SK-N-SH (cell line): ENCODE data around the gene CDC42BPG. TPM values are rescaled to one million over a fixed set of nuclear protein-coding genes. Genes with fewer than 3 reads are reported as not detected.

Source experiments
- CTCF ChIA-PET: fragments of 300-600, 350-600 bp; formaldehyde crosslinking; extraction: SDS; loops from one replicate; lab custom pipeline; 2021; lab: Yijun Ruan, JAX
- POLR2A ChIA-PET: fragments of 350-600 bp; sonication (Branson Sonifier 250); formaldehyde crosslinking; extraction: SDS; loops from one replicate; lab custom pipeline; 2020; ENCODE audit warnings: antibody characterized with exemption, inconsistent platforms; lab: Yijun Ruan, JAX
- DNase-seq: peaks from one replicate; pipeline ENCODE4 v3.0.0; 2012
- H2AFZ ChIP-seq: fragments of 200-600 bp; sonication (generic); 2 replicates; pipeline ENCODE4 v1.8.1; 2016; ENCODE audit warnings: antibody characterized with exemption, mild to moderate bottlenecking, low read depth
- H3F3A ChIP-seq: fragments of 200-600 bp; sonication (generic); replicated peaks from 2 replicates; pipeline ENCODE3; 2016; ENCODE audit warnings: antibody characterized with exemption, mild to moderate bottlenecking; ENCODE audit not compliant: insufficient read depth
- H3K27ac ChIP-seq, 2 experiments: fragments of 200-500 bp in 1 of 2; fragments of 200-600 bp in 1 of 2; sonication (Bioruptor generic) in 1 of 2; sonication (generic), shearing (Covaris generic) in 1 of 2; 2 replicates each; pipeline versions ENCODE4 v1.5.1 to v1.6.1; 2014 to 2016; ENCODE audit warnings: low read depth in 2 of 2, inconsistent platforms in 1 of 2, low read length in 1 of 2, mild to moderate bottlenecking in 1 of 2, mixed read lengths in 1 of 2
- H3K27me3 ChIP-seq: fragments of 200-600 bp; sonication (generic), shearing (Covaris generic); 2 replicates; pipeline ENCODE4 v1.6.1; 2016; ENCODE audit warnings: mixed run types; ENCODE audit not compliant: insufficient read depth
- H3K36me3 ChIP-seq, 2 experiments: fragments of 200-500 bp in 1 of 2; fragments of 200-600 bp in 1 of 2; sonication (Bioruptor generic) in 1 of 2; sonication (generic) in 1 of 2; replicated peaks in 1 of 2; 2 replicates each; pipeline versions ENCODE3 to v1.5.1; 2014 to 2016; ENCODE audit warnings: low read length in 1 of 2, mild to moderate bottlenecking in 1 of 2; ENCODE audit not compliant: insufficient read depth in 2 of 2, control insufficient read depth in 1 of 2
- H3K4me1 ChIP-seq, 2 experiments: fragments of 200-500 bp in 1 of 2; fragments of 200-600 bp in 1 of 2; sonication (Bioruptor generic) in 1 of 2; sonication (generic), shearing (Covaris generic) in 1 of 2; 2 replicates each; pipeline versions ENCODE4 v1.5.1 to v1.6.1; 2014 to 2016; ENCODE audit warnings: low read depth in 1 of 2, low read length in 1 of 2, mixed run types in 1 of 2; ENCODE audit not compliant: insufficient read depth in 2 of 2, control insufficient read depth in 1 of 2
- H3K4me2 ChIP-seq: fragments of 200-600 bp; sonication (generic), shearing (Covaris generic); 2 replicates; pipeline ENCODE4 v1.6.1; 2017; ENCODE audit warnings: mixed run types
- H3K4me3 ChIP-seq, 2 experiments: fragments of 200-500 bp in 1 of 2; fragments of 200-600 bp in 1 of 2; sonication (Bioruptor generic) in 1 of 2; sonication (generic), shearing (Covaris generic) in 1 of 2; 2 replicates each; pipeline versions ENCODE4 v1.5.1 to v1.8.1; 2014 to 2016; ENCODE audit warnings: low read depth in 2 of 2, inconsistent platforms in 1 of 2, low read length in 1 of 2, mild to moderate bottlenecking in 1 of 2, mixed read lengths in 1 of 2, moderate library complexity in 1 of 2
- H3K79me2 ChIP-seq: fragments of 200-600 bp; sonication (generic); 2 replicates; pipeline ENCODE4 v1.8.1; 2017; ENCODE audit warnings: mild to moderate bottlenecking; ENCODE audit not compliant: insufficient read depth
- H3K9ac ChIP-seq: fragments of 200-600 bp; sonication (generic); 2 replicates; pipeline ENCODE4 v1.6.1; 2017; ENCODE audit warnings: mixed run types
- H3K9me2 ChIP-seq: fragments of 200-600 bp; sonication (generic); 2 replicates; pipeline ENCODE4 v1.6.1; 2017; ENCODE audit warnings: mixed run types
- H3K9me3 ChIP-seq: fragments of 200-600 bp; sonication (generic); 2 replicates; pipeline ENCODE4 v1.6.1; 2017; ENCODE audit warnings: mixed run types, mild to moderate bottlenecking, moderate library complexity
- H4K20me1 ChIP-seq: fragments of 200-600 bp; sonication (generic); 2 replicates; pipeline ENCODE4 v1.6.1; 2017; ENCODE audit warnings: mild to moderate bottlenecking, mixed run types; ENCODE audit not compliant: insufficient read depth
- GABPA ChIP-seq: IDR thresholded peaks from 2 replicates; pipeline ENCODE4 v1.4.0; 2012; ENCODE audit warnings: low read depth, mild to moderate bottlenecking
- JUND ChIP-seq: IDR thresholded peaks from 2 replicates; pipeline ENCODE4 v1.4.0; 2012
- MEF2A ChIP-seq: IDR thresholded peaks from 2 replicates; pipeline ENCODE4 v1.4.0; 2012; ENCODE audit warnings: low read depth, borderline replicate concordance
- NRF1 ChIP-seq: IDR thresholded peaks from 2 replicates; pipeline ENCODE4 v1.6.1; 2012; ENCODE audit warnings: low read depth, mild to moderate bottlenecking, low read length
- RAD21 ChIP-seq: IDR thresholded peaks from 2 replicates; pipeline ENCODE4 v1.6.1; 2012; ENCODE audit warnings: mild to moderate bottlenecking, low read length
- RFX5 ChIP-seq: IDR thresholded peaks from 2 replicates; pipeline ENCODE4 v1.6.1; 2012; ENCODE audit warnings: mild to moderate bottlenecking, improper control_type of control experiment, low read length
- RXRA ChIP-seq: IDR thresholded peaks from 2 replicates; pipeline ENCODE4 v1.4.0; 2012; ENCODE audit warnings: low read depth, mild to moderate bottlenecking, borderline replicate concordance
- SIN3A ChIP-seq: IDR thresholded peaks from 2 replicates; pipeline ENCODE4 v1.6.1; 2012; ENCODE audit warnings: low read depth, mild to moderate bottlenecking, low read length, moderate library complexity, borderline replicate concordance
- YY1 ChIP-seq: IDR thresholded peaks from 2 replicates; pipeline ENCODE4 v1.4.0; 2012; ENCODE audit warnings: low read depth, mild to moderate bottlenecking
- WGBS: methylation state at CpG from one replicate; pipeline ENCODE4 v1.1.6; 2017; ENCODE audit warnings: low lambda C conversion rate; 5-methylcytosine and 5-hydroxymethylcytosine counted together
- polyA plus RNA-seq, 3 experiments: library from polyadenylated mRNA; depleted of rRNA; stranded (reverse); fragments of >200 nt; gene quantifications; 2 replicates each; pipeline ENCODE4 v1.2.3, GENCODE V29; 2012
- TF ChIP-seq, protein P1 (sequence below): fragments of 200-600 bp; sonication (generic); IDR thresholded peaks from 2 replicates; pipeline ENCODE4 v1.6.1; 2017; ENCODE audit warnings: antibody characterized with exemption, mild to moderate bottlenecking, moderate library complexity
- TF ChIP-seq, protein P2 (sequence below): IDR thresholded peaks from 2 replicates; pipeline ENCODE4; 2012
- TF ChIP-seq, protein P3 (sequence below): IDR thresholded peaks from 2 replicates; pipeline ENCODE4 v1.4.0; 2012; ENCODE audit warnings: low read depth, borderline replicate concordance

CDC42BPG gene
- polyA plus RNA-seq, 1 of the 3 experiments (the other 2 are of a cell fraction), result 0.33 TPM

DNA sequence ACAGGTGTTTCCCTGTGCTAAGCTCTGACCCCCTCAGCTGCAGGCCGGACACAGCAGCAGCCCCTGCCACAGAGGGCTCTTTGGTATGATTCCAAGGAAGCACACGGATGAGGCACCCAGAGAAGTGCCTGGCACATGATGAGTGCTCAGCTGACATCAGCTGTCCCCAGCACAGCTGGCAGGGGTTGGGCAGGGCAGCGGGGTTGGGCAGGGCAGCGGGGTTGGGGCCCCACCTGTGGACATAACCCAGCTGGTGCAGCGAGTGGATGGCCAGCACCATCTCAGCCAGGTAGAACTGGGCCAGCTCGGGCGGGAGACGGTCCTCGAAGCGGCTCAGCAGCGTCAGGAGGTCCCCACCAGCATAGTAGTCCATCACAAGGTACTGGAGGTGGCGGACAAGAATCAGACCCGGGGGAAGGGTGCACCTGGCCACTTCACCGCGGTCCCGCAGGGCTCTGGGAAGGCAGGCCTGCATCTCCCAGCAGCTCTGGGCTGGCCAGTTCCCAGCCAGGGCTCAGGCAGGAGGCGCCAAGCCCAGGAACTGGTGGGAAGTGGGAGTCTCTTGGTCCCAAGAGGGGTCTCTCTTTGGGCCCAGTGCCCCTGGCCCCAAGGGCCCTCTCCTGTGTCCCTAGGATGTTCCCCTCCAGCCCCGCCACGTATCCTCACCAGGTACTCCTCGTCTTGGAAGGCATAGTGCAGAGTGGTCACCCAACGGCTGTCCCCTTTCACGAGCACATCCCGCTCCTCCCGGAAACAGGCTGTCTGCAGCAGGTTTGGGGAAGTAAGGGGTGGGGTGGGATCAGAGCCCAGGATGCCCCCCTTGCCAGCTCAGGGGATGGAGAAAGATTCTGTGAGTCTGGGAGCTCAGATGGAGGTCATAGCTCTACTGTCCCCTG, 4.3 kb downstream of the CDC42BPG start:
- TF ChIP-seq MEF2A (no peak), RFX5 (no peak), JUND (no peak), YY1 (no peak), NRF1 (no peak), SIN3A (no peak), RXRA (no peak), RAD21 (no peak), GABPA (no peak)
- TF ChIP-seq, protein P1, sequence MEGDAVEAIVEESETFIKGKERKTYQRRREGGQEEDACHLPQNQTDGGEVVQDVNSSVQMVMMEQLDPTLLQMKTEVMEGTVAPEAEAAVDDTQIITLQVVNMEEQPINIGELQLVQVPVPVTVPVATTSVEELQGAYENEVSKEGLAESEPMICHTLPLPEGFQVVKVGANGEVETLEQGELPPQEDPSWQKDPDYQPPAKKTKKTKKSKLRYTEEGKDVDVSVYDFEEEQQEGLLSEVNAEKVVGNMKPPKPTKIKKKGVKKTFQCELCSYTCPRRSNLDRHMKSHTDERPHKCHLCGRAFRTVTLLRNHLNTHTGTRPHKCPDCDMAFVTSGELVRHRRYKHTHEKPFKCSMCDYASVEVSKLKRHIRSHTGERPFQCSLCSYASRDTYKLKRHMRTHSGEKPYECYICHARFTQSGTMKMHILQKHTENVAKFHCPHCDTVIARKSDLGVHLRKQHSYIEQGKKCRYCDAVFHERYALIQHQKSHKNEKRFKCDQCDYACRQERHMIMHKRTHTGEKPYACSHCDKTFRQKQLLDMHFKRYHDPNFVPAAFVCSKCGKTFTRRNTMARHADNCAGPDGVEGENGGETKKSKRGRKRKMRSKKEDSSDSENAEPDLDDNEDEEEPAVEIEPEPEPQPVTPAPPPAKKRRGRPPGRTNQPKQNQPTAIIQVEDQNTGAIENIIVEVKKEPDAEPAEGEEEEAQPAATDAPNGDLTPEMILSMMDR, result no peak
- TF ChIP-seq, protein P2, sequence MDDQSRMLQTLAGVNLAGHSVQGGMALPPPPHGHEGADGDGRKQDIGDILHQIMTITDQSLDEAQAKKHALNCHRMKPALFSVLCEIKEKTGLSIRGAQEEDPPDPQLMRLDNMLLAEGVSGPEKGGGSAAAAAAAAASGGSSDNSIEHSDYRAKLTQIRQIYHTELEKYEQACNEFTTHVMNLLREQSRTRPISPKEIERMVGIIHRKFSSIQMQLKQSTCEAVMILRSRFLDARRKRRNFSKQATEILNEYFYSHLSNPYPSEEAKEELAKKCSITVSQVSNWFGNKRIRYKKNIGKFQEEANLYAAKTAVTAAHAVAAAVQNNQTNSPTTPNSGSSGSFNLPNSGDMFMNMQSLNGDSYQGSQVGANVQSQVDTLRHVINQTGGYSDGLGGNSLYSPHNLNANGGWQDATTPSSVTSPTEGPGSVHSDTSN, result no peak
- TF ChIP-seq, protein P3, sequence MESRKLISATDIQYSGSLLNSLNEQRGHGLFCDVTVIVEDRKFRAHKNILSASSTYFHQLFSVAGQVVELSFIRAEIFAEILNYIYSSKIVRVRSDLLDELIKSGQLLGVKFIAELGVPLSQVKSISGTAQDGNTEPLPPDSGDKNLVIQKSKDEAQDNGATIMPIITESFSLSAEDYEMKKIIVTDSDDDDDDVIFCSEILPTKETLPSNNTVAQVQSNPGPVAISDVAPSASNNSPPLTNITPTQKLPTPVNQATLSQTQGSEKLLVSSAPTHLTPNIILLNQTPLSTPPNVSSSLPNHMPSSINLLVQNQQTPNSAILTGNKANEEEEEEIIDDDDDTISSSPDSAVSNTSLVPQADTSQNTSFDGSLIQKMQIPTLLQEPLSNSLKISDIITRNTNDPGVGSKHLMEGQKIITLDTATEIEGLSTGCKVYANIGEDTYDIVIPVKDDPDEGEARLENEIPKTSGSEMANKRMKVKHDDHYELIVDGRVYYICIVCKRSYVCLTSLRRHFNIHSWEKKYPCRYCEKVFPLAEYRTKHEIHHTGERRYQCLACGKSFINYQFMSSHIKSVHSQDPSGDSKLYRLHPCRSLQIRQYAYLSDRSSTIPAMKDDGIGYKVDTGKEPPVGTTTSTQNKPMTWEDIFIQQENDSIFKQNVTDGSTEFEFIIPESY, result no peak
- DNase-seq, result no peak
- no peak overlapping the region for H2AFZ ChIP-seq
- no peaks in the 10 kb centered on the region for H3K27me3 ChIP-seq
- no peak overlapping the region for H3K27ac ChIP-seq
- H3K4me3 ChIP-seq, result no peak overlapping the region
- CTCF ChIA-PET, result interaction anchor here (1.2 kb wide), 1 partner anchor 56 kb away, joined by 3 read pairs; no protein-coding TSS in a partner anchor
- H3K9me2 ChIP-seq, result no peaks in the 10 kb centered on the region
- no peaks in the 10 kb centered on the region for H3K36me3 ChIP-seq
- WGBS, result 91% methylated on average over 17 of the region's 24 CpGs
- H3K79me2 ChIP-seq, result no peaks in the 10 kb centered on the region
- no peak overlapping the region for H3K4me2 ChIP-seq
- peaks cover 4 to 8% of the 10 kb centered on the region in 2 experiments; a peak in 2 of 4 replicates for H3K4me1 ChIP-seq
- POLR2A ChIA-PET, result no interaction called here
- no peak overlapping the region for H3K9ac ChIP-seq
- H3K9me3 ChIP-seq, result no peaks in the 10 kb centered on the region
- H4K20me1 ChIP-seq, result no peaks in the 10 kb centered on the region
- H3F3A ChIP-seq, result no peaks in the 10 kb centered on the region
